Vagina (tissue), 2 donors: Measurements from ENCODE around the gene MORN3.

Experiments used
- CTCF ChIP-seq, 3 experiments: fragments of 450-650 bp in 2 of 3; fragments of 200-600 bp in 1 of 3; sonication (generic) in 1 of 3; IDR thresholded peaks; one replicate each; pipeline ENCODE4 v1.5.1; 2017 to 2019; ENCODE audit warnings: antibody characterized with exemption in 3 of 3, mild to moderate bottlenecking in 2 of 3, moderate library complexity in 2 of 3
- POLR2A ChIP-seq, 2 donors: fragments of 450-650 bp; IDR thresholded peaks; one replicate each; pipeline ENCODE4 v1.6.1; 2017; ENCODE audit warnings: antibody characterized with exemption in 2 of 2, mild to moderate bottlenecking in 2 of 2, moderate library complexity in 2 of 2
- POLR2AphosphoS5 ChIP-seq, 2 donors: sonication (generic); formaldehyde crosslinking; IDR thresholded peaks; one replicate each; pipeline ENCODE4 v1.9.0; 2017; ENCODE audit warnings: antibody characterized with exemption in 2 of 2, mild to moderate bottlenecking in 2 of 2, low read depth in 1 of 2; ENCODE audit not compliant: insufficient read depth in 1 of 2

- peak in 1 of 2 donors; percentile 93 for TF ChIP-seq POLR2AphosphoS5 (IDR thresholded peaks at IDR 0.05; ENCODE audit: insufficient read depth in 1 of 2, low read depth in 1 of 2)
- no peak for TF ChIP-seq CTCF (IDR thresholded peaks at IDR 0.05)
- peak; percentile 11 to 92 for TF ChIP-seq POLR2A (IDR thresholded peaks at IDR 0.05)
These were observed 43.2 kb upstream of the MORN3 start, which contains the start of gene TMEM120B for GRCh38 chr12:121712461-121713256.
